ENCODE measurements around the gene FBN3. TPM values are rescaled to one million over a fixed set of nuclear protein-coding genes. Genes with fewer than 3 reads are reported as not detected.

The FBN3 gene
- total RNA-seq, 1 experiment from 2014 or later = not detected

DNA sequence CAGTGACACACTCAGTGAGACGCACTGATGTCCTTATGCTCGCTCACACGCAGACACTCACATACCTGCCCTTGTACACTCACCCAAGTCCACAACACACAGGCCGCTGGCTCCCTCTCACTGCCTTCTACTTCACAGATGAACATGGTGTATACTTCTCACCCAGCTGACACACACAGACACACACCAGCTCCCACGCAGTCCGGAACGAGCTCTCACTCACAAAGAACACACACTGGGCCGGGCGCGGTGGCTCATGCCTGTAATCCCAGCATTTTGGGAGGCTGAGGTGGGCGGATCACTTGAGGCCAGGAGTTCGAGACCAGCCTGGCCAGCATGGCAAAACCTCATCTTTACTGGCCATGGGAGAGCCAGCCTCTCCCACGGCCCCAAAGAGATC, 65.2 kb downstream of the FBN3 start:
- in situ Hi-C loops (cut with HindIII; ENCODE audit: low pct_unique_long_range_greater_than_20kb, low sequenced_read_pairs) = no loop called here
- DNase-seq (ENCODE audit: low read depth, low spot score) = no peak

DNA sequence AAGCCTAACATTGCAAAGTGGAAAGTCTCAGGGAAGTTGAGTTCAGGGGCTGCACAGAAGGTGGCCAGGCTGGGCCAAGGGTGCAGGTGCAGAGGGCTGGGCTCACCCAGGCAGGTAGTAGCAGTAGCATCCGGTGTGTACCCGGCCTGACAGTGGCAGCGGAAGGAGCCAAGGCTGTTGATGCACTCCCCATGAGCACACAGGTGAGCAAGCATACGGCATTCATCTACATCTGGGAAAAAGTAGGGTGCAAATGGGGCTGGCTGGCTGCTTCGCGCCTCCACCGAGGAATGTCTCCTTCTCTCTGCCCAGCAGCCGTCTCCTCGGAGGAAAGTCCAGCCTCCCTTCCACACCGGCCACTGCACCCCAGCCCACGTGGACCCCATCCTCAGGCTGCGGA, 66.3 kb downstream of the FBN3 start:
- in situ Hi-C loops (cut with HindIII; ENCODE audit: low pct_unique_long_range_greater_than_20kb, low sequenced_read_pairs) = no loop called here
- DNase-seq (ENCODE audit: low read depth, low spot score) = no peak

DNA sequence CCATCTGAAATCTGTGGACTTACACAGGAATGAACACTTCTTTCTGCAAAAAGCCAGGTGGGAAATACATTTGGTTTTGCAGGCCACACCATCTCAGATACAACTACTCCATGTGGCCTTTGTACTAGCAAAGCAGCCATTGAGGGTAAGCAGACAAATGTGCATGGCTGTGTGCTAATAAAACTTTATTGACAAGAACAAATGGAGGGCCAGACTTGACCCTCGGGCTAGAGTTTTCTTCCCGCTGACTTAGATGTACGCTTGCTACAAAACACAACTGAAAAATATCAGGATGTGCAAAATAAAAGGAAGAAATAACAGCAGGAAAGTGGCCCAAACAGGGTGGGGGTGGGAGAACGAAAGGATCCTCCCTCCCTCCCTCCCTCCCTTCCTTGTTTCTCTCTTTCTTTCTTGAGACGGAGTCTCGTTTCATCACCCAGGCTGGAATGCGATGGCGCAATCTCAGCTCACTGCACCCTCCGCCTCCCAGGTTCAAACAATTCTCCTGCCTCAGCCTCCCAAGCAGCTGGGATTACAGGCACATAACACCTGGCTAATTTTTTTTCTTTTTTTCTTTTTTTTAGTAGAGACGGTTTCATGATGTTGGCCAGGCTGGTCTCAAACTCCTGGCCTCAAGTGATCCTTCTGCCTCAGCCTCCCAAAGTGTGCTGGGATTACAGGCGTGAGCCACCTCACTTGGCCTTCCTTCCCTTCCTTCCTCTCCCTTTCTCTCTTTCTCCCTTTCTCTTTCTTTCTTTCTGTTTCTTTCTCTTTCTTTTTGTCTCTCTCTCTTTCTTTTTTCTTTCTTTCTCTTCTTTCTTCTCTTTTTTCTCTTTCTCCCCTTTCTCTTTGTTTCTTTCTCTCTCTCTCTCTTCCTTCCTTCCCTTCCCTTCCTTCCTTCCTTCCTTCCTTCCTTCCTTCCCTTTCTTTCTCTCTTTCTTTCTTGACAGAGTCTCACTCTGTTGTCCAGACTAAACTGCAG, 67.5 kb downstream of the FBN3 start:
- DNase-seq (ENCODE audit: low read depth, low spot score) = no peak
- in situ Hi-C loops (cut with HindIII; ENCODE audit: low pct_unique_long_range_greater_than_20kb, low sequenced_read_pairs) = no loop called here

DNA sequence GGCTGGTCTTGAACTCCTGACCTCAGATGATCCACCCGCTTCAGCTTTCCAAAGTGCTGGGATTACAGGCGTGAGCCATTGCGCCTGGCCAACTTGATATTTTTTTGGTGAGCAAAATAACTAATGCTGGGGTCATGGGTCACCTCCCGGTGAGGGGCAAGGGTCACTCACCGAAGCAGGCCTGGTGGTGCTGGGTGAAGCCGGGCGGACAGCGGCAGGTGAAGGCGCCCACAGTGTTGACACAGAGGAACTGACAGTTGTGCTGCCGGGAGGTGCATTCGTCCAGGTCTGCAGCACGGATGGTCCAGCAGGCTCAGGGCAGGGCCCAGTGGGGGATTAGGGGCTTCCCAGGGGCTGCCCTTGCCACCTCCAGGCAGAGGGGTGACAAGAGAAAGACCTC, 68.6 kb downstream of the FBN3 start:
- in situ Hi-C loops (cut with HindIII; ENCODE audit: low pct_unique_long_range_greater_than_20kb, low sequenced_read_pairs) = no loop called here
- DNase-seq (ENCODE audit: low read depth, low spot score) = no peak

DNA sequence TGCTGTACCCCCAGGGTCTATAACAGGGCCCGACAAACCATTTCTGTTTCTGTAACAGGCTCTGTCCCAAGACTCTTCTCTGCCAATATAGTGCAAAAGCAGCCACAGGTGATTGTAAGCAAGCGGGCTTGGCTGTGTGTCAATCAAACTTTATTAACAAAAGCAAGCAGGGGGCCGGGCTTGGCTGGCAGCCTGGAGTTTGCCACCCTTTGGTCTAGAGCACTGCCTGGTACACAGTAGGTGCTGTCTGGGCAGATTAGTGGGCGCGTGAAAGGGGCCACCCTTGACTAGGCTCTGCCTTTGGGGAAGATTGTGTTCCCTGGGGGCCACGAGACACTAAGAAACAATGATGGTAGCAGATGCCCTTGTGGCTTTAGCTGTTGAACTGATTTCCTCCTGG, 69.4 kb downstream of the FBN3 start:
- no peak for DNase-seq (ENCODE audit: low read depth, low spot score)
- in situ Hi-C loops (cut with HindIII; ENCODE audit: low pct_unique_long_range_greater_than_20kb, low sequenced_read_pairs) = no loop called here

DNA sequence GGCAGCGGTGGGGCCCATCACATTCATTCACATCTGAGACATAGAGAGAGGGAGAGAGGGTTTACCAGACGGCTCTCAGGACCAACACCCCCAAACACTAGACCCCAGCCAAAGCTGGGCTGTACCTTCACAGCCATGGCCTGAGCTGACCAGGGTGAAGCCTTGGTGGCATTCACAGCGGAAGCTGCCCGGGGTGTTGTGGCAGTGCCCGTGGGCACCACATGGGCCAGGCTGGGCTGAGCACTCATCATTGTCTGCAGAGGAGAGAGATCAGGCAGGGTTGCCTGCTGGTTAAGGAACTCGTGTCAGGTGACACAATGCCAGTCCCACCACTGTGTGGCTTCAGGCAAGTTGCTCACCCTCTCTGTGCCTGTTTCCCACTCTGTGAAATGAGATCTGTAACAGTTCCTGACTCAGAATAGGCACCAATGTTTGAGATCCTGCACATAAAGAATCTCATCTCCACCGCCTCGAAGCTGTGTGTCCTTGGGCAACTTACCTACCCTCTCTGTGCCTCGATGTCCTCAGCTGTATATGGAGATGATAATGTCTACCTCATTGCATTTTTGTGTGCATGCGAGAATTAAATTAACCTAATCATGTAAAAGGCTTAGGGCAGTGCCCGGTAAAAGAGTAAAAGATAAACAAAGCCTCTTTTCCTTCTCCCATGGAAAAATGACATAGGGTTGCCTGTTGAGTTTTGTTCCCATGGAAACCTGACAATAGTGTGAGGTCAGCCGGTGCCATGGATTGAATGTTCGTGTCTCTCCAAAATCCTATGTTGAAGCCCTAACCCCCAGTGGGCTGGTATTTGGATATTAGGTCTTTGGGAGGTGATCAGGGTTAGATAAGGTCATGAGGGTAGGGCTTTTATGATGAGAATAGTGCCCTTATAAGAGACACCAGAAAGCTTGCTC, 74.0 kb downstream of the FBN3 start:
- no peak for DNase-seq (ENCODE audit: low read depth, low spot score)
- in situ Hi-C loops (cut with HindIII; ENCODE audit: low pct_unique_long_range_greater_than_20kb, low sequenced_read_pairs) = no loop called here

DNA sequence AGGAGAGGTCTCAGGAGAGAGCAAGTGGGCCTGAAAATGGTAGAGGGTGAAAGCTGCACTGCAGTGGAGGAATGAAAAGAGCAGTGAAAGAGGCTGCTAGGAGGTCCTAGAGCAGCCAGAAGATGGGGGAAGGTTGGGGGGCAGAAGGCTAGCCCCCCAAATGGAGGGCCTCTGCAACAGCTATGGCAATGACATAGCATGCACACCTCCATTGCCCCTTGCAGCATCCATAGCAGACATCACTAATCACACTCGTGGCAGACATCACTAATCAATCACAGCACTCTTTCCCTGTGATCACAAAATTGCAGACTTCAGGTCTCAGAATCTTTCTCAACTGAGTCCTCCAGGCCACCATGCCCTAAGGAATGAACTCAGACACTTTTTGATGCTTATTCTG, 74.9 kb downstream of the FBN3 start:
- no peak for DNase-seq (ENCODE audit: low read depth, low spot score)
- in situ Hi-C loops (cut with HindIII; ENCODE audit: low pct_unique_long_range_greater_than_20kb, low sequenced_read_pairs) = no loop called here

DNA sequence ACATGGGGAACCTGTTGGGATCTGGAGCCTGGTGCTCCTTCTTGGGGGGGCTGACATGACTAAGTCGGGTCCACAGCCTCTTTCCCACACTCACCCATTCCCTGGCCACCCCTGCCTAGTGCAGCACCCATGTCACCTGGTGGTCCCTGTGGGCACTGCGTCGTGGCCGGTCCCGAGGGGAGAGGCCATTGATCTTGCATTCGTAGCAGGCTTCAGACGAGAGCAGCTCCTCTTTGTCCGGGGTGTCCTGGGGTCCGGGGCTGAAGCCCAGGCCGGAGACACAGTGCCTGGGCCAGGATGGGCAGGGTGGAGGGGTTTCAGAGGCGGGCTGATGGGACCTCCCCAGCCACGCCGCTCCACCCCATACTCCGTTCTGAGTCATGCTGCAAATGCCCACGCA, 77.5 kb downstream of the FBN3 start:
- DNase-seq (ENCODE audit: low read depth, low spot score) = no peak
- in situ Hi-C loops (cut with HindIII; ENCODE audit: low pct_unique_long_range_greater_than_20kb, low sequenced_read_pairs) = no loop called here

DNA sequence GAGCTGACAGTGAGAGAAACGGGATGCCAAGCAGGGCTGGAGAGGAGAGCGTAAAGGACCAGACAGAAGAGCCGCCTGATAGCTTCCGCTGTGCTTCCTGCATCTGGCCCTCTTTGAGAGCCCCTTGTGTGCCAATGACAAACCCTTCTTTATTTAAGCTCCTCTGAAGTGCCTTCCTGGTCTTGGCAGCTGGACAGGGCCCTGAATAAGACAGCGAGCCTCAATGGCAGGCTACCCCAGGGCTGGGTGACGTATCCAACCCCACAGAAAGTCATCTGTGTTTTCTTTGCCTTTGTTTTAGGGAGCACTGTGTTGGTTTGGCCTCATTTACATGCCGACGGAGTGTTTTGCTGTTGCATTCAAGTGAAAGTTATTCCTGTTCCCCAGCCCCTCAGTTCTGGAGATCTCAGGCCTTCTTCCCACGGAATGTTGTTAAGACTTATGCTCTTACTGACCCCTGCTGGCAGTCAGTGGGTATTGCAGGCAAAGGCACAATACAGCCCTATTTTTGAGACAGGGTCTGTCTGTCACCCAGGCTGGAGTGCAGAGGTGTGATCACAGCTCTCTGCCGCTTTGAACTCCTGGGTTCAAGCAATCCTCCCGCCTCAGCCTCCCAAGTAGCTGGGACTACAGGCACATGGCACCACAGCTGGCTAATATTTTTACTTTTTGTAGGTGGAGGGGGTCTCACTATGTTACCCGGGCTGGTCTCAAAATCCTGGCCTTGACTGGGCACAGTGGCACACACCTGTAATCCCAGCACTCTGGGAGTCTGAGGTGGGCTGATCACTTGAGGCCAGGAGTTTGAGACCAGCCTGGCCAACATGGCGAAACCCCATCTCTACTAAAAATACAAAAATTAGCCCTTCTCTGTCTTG, 80.1 kb downstream of the FBN3 start:
- DNase-seq (ENCODE audit: low read depth, low spot score) = peak; percentile 83
- in situ Hi-C loops (cut with HindIII; ENCODE audit: low pct_unique_long_range_greater_than_20kb, low sequenced_read_pairs) = no loop called here

DNA sequence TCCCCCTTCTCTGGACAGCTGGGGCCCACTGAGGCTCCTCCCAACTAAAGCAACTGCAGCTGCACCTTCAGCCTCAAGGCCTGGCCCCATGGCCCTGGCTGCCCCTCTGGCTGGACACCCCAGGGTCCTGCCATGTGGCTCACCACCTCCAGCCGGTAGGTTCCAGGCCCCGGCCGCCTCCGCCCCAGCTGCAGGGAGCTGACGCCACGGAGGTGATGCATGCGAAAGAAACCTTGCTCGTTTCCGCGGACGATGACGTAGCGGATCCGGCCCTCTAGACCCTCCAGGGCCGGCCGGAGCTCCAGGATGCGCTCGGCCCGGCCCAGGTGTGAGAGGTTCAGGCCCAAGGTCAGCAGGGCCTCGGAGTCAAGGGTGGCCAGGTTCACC, 83.5 kb downstream of the FBN3 start:
- in situ Hi-C loops (cut with HindIII; ENCODE audit: low pct_unique_long_range_greater_than_20kb, low sequenced_read_pairs) = no loop called here
- DNase-seq (ENCODE audit: low read depth, low spot score) = no peak

DNA sequence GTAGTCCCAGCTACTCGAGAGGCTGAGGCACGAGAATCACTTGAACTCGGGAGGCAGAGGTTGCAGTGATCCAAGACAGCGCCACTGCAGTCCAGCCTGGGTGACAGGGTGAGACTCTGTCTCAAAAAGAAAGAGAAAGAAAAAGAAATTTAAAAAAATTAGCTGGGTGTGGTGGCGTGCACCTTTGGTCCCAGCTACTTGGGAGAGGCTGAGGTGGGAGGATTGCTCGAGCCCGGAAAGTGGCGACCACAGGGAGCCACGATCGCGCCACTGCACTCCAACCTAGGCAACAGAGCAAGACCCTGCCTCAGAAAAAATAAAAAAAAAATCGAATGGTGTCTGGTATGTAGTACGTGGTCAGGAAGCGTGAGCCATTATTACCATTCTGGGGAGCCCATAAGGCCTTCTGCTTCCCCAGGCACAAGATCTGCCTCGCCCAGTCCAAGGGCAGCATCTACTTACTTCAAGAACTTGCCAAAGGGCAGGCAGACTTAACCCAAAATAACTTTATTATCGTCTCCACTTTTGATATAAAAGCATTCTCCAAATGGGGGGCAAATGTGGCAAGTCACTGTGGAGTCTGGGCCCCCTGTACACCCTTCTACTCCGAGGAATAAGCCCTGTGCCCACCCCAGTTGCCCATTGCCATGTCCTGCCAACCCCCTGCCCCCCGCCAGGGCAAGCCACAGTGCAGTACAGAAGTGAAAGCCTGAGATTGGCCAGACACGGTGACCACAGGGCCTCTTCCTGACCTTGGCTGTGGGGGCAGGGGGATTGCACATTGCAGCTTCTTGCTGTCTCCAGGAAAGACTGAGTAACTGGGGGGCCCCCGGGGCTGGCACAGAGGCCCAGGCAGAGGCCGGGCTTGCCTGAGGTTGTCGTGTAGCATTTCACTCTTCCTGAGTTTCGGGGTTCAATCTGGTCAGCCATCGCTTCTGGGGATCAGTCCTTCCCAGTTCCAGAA, 84.2 kb downstream of the FBN3 start:
- in situ Hi-C loops (cut with HindIII; ENCODE audit: low pct_unique_long_range_greater_than_20kb, low sequenced_read_pairs) = no loop called here
- no peak for DNase-seq (ENCODE audit: low read depth, low spot score)

DNA sequence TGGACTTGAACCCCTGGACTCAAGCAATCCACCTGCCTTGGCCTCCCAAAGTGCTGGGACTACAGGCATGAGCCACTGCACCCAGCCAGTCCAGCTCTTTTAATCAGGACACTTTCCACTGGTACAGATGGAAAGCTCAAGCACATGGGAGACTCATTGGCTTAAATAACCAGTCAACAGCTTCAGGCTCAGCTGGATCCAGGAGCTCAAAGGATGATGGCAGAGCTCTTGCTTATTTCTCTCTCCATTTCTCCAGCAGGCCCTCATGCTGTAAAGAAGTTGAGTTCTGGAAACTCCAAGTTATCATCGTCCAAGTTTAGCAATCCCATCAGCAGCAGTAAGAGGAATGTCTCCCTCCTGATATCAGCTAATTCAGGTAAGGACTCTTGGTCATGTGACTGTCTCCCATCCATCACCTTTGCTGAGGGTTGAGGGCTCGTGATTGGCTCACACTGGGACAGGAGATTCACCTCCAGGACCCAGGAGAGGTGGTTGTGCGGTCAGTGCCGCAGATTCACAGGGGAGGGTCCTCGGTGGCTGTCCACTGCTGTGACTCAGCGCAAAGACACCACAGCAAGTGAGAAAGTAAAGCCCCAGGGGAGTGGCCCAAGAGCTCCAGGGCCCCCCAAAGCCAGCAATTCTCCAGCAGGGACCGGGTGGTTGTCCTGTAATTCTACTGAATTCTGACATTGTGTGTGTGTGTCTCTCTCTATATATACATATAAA, 91.7 kb downstream of the FBN3 start:
- in situ Hi-C loops (cut with HindIII; ENCODE audit: low pct_unique_long_range_greater_than_20kb, low sequenced_read_pairs) = no loop called here
- DNase-seq (ENCODE audit: low read depth, low spot score) = no peak

DNA sequence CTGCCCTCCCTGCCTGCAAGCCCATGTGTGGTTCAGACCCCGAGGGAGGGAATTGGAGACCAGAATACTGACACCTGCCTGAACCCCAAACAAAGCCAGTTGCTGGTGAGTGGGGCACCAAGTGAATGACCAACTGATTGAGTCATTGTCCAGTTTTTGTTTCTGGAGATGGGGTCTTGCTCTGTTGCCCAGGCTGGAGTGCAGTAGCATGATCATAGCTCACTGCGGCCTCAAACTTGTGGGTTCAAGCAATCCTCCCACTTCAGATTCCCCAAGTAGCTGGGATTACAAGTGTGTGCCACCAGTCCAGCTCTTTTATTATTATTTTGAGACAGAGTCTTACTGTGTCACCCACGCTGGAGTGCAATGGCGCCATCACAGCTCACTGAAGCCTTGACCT, 92.9 kb downstream of the FBN3 start:
- in situ Hi-C loops (cut with HindIII; ENCODE audit: low pct_unique_long_range_greater_than_20kb, low sequenced_read_pairs) = no loop called here
- DNase-seq (ENCODE audit: low read depth, low spot score) = no peak

DNA sequence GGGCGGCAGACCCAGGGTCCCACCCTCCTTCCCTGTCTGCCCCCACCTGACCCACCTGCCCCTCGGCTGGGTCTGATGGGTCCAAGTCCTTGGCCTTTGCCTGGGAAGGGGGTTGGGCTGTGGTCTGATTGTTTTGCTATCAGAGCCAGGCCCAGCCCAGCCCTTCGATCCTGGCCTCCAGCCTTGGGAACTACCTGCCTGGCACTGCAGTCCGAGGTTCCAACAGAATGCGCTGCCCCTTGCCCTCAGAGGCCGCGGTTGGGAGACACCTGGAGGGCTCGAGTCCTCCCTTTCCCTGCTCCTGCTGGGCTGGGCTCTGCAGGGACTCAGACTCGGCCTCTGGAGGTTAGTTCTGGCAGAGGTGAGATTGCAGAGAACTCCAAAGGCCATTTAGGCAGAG, 95.2 kb downstream of the FBN3 start:
- in situ Hi-C loops (cut with HindIII; ENCODE audit: low pct_unique_long_range_greater_than_20kb, low sequenced_read_pairs) = no loop called here
- no peak for DNase-seq (ENCODE audit: low read depth, low spot score)

DNA sequence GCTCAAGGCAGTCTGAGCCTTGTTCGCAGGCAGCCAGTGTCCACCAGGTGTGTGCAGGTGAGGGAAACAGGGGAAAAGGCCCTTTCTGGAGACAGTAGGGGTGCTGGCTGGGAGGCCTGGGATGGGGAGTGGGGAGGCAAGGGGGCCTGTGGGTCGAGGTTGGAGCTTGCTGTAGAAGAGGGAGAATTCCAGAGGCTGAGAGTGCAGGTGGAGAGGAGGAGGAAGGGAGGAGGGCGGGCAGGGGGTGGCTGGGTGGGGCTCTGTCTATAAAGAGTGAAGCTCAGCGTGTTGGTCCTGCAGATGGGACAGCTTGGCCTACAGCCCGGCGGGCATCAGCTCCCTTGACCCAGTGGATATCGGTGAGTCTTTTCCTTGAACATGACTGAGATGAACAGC, 96.9 kb downstream of the FBN3 start, which contains the start of gene CCL25:
TSS of gene CCL25 (plus strand) at position 297 of the 396 bp plus-strand sequence. CDS start 290 bp downstream, outside the sequence.
- no peak for DNase-seq (ENCODE audit: low read depth, low spot score)
- in situ Hi-C loops (cut with HindIII; ENCODE audit: low pct_unique_long_range_greater_than_20kb, low sequenced_read_pairs) = no loop called here
